Gastroesophageal sphincter (tissue), 3 donors: ENCODE results near the gene ZC3H14.

ENCODE experiments used
- EP300 ChIP-seq: sonication (generic); formaldehyde crosslinking; IDR thresholded peaks from one replicate; pipeline ENCODE4 v1.6.1; 2017; ENCODE audit warnings: antibody characterized with exemption, mild to moderate bottlenecking
- TF ChIP-seq, protein P1 (sequence below), 4 experiments: fragments of 200-600 bp in 2 of 4; fragments of 450-650 bp in 2 of 4; sonication (generic) in 1 of 4; IDR thresholded peaks; one replicate each; pipeline ENCODE4 v1.5.1; 2017 to 2019; ENCODE audit warnings: antibody characterized with exemption in 4 of 4, mild to moderate bottlenecking in 2 of 4, moderate library complexity in 2 of 4

DNA sequence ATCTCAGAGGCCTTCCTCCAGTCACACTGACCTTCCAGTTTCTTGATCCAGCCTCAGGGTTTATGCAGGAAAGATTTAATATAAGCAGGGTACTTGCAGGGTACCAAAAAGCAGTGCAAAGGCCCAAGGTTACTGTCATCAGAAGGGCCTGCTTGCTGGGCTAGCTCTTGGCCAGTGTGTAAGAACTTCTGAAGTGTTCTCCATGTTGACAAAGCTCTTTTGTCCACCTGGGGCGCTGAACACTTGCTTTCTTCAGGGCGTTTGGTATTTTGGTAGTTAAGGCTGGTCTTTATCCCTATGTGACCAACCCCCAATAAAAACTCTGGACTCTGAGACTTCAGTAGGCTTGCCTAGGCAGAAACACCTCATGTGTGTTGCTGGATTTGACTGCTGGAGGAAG, 69.7 kb downstream of the ZC3H14 start:
- TF ChIP-seq, protein P1, sequence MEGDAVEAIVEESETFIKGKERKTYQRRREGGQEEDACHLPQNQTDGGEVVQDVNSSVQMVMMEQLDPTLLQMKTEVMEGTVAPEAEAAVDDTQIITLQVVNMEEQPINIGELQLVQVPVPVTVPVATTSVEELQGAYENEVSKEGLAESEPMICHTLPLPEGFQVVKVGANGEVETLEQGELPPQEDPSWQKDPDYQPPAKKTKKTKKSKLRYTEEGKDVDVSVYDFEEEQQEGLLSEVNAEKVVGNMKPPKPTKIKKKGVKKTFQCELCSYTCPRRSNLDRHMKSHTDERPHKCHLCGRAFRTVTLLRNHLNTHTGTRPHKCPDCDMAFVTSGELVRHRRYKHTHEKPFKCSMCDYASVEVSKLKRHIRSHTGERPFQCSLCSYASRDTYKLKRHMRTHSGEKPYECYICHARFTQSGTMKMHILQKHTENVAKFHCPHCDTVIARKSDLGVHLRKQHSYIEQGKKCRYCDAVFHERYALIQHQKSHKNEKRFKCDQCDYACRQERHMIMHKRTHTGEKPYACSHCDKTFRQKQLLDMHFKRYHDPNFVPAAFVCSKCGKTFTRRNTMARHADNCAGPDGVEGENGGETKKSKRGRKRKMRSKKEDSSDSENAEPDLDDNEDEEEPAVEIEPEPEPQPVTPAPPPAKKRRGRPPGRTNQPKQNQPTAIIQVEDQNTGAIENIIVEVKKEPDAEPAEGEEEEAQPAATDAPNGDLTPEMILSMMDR (IDR thresholded peaks at IDR 0.05), result no peak
- TF ChIP-seq EP300, result no peak
